Stromal cell of bone marrow (primary cell): ENCODE measurements around the gene LRCH1.

ENCODE experiments used
- DNase-seq: peaks from one replicate; pipeline ENCODE4 v3.0.0-alpha.2; 2012; ENCODE audit warnings: low read depth

LRCH1 gene

DNA sequence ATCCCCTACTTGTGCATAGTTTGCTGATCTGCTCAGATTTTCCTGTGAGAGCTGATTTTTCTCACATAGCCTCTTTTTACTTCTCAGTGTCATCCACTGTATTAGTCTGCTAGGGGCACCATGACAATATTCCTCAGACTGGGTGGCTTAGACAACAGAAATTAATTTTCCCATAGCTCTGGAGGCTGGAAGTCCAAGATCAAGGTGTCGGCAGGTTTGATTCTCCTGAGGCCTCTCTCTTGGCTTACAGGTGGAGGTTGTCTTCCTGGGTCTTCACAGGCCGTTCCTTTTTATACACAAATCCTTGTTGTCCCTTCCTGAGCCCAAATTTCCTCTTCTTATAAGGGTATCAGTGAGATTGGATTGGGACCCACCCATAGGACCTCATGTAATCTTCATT is 9.2 kb downstream of the LRCH1 start:
- DNase-seq, result no peak

DNA sequence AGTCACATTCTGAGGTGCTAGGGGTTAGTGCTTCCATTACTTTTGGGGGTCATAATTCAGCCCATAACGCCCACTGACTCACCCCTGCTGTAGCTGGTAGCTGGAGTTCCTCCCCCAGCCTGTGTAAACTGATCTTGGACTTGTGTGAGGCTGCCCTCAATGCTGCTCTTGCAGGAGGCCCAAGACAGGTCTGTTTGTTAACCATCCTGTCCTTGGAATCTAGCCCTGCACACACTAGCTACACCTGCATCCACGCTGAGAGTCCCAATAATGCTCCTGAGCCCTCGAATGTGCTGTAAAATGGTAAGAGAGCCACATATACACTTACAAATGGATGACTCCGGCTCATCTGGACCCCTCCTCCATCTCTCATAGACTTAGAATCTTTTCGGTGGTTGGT is 9.6 kb downstream of the LRCH1 start:
- DNase-seq, result no peak

DNA sequence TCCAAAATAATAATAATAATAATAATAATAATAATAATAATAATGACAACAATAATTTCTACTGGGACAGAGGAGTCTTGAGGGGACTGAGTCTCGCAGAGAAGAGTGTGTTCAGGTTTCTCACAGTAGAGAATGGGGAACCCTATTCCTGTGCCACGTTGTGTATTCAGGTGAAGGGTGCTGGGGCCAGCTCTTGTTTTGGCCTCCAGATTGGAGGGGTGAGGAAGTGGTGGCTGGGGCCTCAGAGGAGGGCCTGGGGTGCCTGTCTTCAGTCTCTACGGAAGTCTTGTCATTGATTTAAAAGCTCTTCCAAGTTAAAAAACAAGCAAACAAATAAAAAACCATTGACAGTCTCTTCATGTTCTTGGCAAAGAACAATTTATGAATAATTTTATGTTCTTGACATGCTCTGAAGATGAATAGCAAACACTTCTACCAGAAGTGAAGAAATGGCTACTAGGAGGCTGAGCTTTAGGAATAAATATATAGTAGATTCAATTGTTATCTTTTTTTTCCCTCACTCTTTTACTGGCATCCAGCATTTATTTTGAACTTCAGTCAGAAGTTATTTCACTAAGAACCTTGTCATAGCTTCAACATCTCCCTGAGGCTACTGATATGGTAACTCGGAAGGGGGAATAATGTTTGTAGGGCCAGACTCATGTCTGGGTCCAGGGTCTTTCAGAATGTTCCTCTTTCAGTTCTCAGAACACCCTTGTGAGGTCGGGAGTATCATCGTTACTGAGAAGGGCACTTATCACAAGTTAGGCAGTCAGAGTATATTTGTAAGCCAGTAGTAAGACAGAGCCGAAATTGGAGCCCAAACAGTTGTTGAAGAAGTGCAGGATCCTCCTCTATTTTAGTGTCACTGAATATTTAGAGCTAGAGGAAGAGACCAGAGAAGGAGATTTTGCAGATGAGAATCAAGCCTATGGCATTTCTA is 13.1 kb downstream of the LRCH1 start:
- no peak for DNase-seq

DNA sequence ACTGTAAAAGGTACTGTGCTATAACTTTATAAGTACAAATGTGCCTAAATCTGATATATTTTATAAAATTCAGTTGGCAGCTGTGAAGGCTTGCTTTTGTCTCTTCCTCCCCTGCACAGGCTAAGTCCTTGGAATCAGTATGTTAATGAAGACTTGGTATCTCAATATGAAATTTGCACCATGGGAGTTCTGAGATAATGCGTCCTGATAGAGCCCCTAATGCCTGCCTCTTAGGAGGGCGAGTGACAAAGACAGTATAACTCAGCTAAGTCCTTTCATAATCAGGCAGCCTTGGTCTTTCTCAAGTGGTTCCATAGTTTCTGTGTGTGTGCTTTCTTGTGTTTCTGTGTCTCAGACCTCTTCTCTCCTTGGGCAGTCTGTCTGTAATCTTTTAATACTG is 14.7 kb downstream of the LRCH1 start:
- no peak for DNase-seq

DNA sequence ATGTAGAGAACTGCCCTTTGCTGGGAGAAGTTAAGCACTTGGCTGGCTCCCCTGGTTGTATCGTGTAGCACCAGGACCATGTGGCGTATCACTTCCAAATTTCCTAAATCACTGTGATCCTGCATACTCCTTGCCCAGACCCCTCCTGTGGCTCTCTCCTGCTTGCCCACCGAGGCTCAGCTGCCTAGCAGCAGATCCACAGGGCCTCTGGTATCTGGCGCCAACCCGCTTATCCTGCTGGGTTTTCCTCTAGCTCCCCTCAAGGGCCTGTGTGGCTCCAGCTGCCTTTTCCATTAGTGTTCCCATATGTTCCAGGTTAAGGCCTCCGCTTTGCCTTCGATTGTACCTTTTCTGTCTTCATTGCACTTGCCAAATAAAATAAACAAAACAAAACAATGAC is 16.5 kb downstream of the LRCH1 start:
- no peak for DNase-seq

DNA sequence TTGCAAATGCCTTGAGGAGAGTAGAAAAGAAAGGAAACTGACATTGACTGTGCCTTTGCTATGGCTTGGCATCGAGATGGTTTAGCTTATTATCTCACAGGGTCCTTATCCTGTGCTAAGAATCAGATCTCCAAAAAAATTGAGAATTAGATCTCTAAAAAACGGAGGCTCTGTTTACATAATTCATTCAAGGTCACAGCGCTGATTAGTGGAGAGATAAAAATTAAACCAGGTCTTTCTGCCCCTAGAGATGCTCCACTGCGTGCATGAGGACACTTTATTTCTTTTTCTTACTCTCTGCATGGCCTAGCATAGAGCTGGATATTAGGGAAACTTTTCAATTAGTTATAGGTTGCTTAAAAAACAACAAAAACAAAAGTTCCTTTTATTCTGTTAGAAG is 17.3 kb downstream of the LRCH1 start:
- no peak for DNase-seq

DNA sequence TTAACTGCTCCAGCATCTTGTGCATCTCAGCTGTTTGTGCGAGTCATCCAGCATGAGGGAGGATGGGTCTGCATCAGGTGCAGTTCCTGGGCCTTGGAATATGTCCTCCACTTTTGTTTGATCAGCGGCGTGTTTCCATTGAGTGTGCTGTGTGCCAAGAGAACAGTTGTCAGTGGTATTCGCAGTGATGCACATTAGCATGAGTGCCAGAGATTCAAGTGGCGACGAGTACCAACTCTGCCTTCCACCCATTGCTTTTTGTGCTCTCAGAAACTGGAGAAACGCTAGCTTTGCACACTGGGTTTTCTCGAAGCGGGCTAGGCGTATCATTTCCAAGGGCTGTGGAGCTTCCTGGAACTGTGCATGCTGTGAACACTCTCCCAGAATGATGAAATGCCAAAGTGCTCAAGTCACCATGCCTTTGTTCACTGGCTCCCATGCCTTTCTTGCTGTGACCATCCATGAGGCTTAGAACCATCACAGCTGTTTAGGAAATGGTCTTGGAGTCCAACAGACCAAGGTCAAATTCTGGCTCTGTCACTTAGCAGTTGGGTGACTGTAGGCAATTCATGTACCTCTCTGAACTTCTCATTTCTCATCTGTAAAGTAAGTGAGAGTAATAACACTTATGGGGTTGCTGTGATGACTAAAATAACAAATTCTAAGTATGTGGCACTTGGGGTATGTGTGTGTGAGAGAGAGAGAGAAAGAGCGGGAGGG is 18.4 kb downstream of the LRCH1 start:
- DNase-seq, result no peak

DNA sequence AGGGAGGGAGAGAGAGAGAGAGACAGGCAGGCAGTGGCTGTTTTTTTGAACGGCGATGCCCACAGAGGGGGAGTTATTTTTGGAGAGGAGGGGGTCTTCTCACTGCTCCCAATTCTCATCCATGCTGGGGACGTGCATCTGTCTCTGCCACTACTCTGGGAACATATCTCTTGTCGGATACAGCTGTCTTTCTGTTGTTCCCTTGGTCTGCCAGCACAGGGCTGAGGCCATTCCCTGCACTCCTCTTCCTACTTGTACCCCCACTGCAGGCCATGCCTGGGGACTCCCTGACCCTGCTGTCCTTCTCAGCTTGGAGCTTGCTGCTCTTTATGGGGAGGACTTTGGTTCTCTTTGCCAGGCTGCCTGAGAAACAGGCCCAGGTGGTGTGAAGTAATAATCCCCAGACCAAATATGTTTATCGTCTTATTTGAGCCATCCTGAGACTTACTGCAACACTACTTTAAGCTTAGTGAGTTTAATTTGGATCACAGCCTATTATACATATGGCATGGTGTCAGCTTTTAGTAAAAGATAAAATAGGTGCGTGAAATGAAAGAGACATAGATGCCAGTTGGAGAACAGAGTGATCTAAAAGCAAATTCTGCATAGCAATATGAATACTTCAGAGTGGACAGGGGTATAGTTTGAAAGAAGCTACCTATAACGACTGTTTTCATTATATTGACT is 19.1 kb downstream of the LRCH1 start:
- no peak for DNase-seq

DNA sequence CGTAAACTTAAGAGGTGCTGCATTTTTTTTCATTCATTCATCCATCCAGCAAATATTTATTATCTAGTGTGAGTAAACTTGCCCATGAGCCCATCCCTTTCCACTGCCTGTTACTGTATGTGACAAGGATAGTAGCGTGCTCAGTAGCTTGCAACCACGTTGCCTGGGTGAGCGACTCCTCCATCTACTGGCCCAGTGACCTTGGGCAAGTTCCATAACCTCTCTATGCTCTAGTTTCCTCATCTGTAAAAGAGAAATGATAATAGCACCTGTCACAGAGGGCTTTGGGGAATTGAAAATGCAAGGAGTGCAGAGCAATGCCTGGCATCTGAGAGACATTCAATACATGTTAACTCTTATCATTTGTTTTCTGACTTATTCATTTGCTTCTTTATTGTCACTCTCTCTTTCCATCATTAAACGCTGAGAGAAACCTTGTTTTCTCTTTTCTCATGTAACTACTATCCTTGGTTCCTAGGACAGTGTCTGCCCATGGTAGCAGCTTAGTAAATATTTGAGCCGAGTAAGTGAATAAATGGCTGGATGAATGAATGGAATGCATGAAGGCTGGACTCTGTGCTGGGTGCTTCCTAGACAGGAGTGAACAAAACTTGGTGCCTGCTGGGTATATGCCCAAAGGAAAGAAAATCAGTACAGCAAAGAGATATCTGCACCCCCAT is 19.9 kb downstream of the LRCH1 start:
- no peak for DNase-seq

DNA sequence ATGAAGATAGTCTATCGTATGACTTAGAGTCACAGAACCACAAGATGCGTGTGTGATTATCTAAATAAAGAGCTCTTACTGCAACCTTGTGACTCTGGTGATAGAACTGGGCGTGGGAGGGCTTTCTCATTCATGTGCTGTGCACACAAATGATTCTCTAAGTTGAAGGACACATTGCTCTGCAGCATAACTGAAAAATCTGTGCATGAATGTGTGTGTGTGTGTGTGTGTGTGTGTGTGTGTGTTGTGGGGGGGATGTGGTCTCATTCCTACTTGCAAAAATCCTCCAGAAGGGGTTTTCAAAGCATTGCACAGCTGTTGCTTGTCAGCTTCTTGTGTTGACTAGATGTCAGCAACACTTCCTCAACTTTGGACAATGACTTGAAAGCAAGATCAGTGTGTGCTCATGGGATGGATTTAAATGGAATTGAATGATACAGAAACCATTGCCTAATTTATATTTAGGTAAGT is 22.4 kb downstream of the LRCH1 start:
- DNase-seq, result no peak

DNA sequence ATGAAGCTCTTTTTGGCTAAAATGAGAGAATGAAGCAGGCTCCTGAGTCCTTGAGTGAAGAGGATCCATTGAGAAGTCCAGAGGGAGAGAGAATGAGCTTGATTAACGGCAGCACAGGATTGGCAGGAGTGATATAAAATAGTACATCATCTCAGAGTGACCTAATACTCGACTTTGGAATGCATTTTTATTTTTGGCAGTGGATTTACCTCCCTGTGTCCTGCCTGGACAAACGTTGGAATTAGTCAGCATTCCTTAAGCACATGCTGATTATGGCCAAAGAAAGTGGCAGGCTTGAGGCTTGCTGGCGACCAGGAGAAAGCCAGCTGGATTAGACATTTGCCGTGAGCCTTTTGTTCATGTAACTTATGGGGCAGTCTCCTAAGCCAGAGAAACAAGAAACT is 22.9 kb downstream of the LRCH1 start:
- DNase-seq, result peak; percentile 59

DNA sequence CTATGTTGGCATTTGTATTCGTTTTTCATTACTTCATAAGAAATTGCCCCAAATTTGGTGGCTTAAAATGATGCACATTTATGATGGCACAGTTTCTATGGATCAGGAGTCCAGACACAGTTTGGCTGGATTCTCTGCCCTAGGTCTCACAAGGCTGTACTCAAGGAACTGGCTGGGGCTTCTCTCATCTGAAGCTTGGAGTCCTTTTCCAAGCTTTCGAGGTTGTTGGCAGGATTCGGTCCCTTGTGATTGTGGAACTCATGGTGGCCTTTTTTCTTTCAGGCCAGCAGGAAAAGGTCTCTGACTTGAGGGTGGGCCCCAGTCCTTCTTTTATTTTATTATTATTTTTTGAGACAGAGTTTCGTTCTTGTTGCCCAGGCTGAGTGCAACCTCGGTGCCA is 23.8 kb downstream of the LRCH1 start:
- no peak for DNase-seq

DNA sequence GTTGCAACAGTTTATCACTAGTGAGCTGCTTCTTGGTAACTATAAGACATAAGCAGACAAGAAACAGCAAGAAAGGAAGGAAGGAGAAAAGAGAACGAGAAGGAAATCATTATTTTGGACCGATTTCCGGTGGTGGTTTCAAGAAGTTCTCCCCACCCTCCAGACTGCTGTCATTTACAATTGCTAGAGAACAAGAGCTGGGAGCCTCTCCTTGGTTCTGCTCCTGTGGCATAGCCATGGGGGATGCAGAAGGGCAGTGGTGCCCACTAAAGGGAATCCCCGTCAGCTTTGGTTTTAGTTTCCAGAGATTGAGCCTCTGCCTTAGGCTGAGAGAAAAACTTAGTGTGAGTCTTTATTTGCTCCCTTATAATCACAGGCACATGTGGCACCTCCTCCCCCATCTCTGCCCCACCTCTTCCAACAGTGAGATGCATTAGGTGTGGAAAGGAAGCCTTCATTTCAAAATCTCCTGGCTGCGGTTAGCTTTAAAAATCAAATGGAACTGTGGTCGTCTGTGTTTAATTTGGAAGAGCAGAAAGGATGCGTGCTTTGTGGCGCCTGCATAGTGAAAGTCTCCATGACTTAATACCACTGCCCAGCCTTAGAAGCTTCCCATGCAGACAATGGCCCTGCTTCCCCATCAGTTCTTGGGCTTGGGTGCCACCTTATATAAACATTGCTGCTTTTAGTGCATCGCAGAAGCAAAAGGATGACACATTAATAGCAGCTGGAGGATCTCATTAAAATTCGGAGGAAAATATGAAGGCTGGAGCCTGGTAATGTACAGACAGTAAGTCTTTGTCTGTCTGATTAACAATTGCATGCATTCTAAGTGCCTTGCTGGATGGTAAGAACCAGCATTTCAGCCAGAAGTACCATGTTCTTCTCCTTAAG is 25.0 kb downstream of the LRCH1 start:
- no peak for DNase-seq

DNA sequence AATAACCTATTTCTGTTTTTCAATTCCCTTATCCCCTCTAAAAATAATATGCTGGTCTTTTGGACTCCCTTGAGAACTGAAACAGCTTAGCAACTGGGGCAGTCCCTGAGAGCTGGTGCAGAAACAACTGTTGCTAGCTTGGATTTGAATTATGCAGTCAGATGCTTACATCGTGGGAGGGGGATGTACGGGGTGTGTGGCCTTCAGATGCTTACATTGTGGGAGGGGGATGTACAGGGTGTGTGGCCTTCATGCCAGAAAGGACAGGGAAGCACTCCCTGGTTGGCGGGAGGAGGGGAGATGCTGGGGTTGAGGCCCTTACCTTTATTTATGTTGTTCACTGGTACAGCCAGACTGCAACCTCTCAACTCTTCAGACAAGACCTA is 25.6 kb downstream of the LRCH1 start:
- no peak for DNase-seq

DNA sequence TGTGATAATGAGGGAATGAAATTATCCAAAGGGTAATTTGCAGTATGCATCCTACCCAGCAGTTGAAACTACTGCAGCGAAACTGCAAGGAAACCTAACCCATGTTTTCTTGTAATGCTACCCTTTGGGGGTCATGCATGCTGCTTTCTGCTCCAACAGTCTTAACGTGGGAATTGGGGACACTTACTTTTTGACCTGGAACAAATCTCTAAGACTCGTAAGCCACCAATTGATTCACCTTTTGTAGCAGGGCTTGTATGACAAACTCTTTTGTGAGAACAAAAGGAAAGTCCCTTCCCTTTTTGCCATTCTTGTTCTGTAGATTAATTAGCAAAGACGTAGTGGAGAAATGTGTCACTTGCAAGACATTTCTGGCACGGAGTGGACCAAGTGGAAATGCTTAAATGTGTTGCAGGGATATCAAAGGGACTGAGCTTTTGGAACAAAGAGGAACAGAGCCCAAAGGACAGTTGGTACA is 27.4 kb downstream of the LRCH1 start:
- DNase-seq, result no peak

DNA sequence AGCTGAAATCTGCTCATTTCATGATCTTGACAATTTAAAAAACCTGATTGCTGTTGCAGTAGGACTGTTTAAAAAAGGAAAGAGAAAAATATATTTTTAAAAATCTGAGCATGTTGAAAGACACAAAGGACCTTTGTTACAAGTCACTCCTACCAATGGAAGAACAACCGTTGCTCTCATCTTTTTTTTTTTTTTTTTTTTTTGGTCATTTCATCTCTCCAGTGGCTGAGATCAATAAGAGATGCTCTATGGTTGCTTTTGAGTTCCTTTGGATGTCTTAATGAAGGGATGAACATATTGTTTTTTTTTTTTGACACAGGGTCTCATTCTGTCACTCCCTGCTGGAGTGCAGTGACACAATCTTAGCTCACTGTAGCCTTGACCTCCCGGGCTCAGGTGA is 29.2 kb downstream of the LRCH1 start:
- DNase-seq, result no peak

DNA sequence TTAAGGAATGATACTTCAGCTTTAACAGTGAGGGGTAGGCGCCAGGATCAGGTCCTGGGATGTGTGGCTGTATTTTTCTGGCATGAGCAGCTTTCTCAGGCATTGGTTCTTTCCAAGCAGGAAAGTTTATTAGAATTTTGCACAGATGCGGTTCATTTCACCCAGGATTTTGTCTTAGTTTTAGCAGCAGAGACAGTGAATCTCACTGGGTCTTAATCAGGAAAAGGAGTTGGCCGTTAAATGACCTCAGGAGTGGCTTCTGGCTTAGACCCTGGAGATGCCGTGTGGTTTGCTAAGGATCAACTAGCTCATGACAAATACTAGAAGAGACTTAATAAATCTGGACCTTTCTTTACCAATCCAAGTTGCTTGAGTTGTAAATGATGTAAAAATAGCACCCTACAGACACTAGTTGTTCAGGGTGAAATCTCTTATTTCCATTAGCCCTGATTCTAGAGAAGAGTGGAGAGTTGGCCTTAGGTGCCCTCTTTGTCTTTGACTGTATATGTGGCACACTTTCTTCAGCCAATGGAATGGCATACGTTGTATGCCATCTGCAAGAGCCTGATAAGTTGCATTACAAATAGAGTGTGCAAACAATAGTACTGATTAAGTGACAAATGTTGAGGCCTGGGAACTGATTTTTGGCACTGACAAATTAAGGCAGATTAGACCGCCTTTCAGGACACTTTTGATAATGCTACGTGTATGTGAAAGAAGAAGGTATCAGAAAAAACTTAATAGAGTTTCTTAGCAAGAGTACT is 34.0 kb downstream of the LRCH1 start:
- no peak for DNase-seq

DNA sequence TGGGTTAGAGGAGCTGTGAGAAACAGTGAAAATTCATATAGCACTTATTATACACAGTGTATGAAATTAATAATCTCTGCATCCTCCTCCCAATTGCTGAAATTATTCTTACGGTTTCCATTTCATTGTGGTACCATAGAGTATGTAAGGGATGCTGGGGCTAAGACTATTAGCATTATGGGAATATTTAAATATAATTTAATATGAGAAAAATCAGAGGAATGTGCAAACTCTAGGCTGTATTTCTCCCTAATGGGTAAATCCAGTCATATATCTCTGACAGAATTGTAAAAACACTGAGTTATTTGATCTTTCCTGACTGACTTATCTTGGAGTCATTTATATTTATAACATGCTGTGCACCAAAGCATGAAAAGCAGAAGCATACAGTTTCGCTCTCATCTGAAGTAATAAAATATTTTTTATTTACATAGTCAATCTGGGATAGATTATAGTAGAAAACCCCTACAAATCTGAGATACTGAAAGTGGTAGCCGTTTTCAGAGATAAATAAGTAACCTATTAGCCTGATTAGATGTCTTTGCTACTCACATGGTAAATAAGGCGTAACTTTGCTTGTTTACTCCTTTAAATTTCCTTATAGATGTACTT is 34.9 kb downstream of the LRCH1 start:
- no peak for DNase-seq

DNA sequence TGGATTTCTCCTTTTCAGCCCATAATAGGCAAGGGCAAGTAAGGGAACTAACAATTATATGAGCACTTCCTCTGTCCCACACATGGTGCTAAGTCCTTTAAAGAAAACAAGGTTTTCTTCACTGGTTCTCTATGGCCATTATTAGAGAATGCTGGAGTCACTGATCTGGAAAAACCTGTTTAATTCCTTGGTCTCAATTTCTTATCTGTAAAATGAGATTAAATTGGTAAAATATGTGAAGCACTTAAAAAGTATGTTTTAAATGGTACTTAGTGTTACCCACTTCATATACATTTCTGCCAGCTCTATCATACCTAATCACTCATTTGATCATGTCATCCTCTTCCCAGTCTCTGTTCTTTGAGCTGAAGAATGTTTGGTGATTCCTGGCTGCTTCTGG is 39.4 kb downstream of the LRCH1 start:
- DNase-seq, result no peak

DNA sequence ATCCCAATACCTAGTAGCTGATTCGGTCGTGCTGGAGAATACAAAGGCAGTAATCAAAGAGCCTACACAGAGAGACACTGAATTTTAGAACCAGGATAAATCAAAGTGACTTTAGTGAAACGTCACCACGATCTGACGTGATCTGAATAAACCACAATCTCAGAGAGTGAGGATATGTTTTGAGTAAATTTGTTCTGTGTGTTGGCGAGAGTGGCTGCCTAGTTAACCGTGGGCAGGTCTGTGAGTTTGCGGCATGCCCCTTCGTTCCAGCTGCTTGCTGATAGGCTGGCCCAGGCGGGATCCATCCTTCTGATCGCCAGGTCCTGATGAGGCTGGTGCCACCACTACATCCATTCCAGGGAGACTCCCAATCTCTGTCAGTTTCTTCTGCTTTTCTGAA is 40.4 kb downstream of the LRCH1 start:
- DNase-seq, result no peak
